HG02870 (cell line): Measurements from ENCODE around the gene CTDP1.

Experiments
- ATAC-seq: cut with Tn5 transposase; IDR thresholded peaks from one replicate; pipeline ENCODE4 v1.9.1; 2021; ENCODE audit warnings: mild to moderate bottlenecking, moderate library complexity; ENCODE audit not compliant: unreplicated experiment

Gene CTDP1, protein sequence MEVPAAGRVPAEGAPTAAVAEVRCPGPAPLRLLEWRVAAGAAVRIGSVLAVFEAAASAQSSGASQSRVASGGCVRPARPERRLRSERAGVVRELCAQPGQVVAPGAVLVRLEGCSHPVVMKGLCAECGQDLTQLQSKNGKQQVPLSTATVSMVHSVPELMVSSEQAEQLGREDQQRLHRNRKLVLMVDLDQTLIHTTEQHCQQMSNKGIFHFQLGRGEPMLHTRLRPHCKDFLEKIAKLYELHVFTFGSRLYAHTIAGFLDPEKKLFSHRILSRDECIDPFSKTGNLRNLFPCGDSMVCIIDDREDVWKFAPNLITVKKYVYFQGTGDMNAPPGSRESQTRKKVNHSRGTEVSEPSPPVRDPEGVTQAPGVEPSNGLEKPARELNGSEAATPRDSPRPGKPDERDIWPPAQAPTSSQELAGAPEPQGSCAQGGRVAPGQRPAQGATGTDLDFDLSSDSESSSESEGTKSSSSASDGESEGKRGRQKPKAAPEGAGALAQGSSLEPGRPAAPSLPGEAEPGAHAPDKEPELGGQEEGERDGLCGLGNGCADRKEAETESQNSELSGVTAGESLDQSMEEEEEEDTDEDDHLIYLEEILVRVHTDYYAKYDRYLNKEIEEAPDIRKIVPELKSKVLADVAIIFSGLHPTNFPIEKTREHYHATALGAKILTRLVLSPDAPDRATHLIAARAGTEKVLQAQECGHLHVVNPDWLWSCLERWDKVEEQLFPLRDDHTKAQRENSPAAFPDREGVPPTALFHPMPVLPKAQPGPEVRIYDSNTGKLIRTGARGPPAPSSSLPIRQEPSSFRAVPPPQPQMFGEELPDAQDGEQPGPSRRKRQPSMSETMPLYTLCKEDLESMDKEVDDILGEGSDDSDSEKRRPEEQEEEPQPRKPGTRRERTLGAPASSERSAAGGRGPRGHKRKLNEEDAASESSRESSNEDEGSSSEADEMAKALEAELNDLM

DNA sequence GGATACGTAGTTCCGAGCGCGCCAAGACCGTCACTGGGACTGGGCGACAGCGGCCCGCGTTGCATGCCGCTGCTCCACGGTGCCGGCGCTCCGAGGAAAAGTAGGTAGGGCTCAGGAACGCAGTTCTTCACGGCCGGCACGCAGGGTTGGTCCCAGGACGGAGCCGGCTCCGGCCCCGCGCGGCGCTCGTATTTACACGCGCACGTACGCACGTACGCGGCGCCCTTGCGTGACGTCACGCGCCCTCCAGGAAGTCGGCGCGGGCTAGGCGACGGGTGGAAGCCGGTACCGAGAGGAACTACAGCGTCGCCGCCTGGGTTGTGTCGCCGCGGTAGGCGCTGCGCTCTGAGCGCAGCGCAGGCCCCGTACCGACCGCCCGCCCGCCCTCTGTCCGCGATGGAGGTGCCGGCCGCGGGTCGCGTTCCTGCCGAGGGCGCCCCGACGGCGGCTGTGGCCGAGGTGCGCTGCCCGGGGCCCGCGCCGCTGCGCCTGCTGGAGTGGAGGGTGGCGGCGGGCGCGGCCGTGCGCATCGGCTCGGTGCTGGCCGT is at the start of gene CTDP1:
Gene CTDP1, plus strand, starts transcription at position 252 of the 548 bp plus-strand sequence. Its CDS starts 145 bp downstream, at position 397.
- peak; percentile 60 for ATAC-seq

DNA sequence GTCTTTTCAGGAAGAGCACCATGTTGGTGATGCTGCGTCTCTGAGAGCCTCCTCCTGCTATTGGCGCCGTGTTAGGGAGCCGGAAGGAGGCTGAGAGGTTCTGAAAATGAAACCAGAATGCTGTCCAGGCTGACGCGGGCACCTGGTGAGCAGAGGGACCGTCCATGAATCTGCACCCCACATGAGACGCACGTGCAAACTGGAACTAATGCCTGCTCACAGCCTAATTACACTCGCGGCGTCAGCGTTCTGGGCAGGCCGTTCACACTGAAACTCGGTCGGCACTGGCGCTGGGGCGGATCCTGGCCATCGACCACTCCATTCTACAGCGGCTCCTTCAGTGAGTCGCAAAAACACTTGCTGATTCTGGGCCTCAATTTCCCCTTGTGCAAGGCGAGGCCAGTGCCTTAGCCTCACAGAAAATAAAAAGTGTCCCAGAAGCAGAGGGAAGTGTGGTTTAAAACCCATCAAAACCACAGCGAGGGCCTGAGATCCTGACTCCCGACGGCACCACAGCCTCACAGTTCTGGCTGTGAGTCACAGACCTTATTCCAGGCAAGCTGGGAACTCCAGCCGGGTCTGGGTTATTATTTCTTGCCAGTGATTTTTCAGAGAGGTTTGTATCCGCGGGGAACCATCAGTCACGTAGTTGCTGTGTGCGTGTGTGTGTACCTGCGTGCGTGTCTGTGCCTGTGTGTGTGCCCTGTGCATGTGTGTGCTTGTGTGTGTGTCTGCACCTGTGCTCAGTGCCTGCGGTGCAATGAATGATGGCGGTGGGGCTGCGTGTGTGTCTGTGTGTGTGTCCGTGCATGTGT is 49.1 kb upstream of the CTDP1 start:
- ATAC-seq: no peak

DNA sequence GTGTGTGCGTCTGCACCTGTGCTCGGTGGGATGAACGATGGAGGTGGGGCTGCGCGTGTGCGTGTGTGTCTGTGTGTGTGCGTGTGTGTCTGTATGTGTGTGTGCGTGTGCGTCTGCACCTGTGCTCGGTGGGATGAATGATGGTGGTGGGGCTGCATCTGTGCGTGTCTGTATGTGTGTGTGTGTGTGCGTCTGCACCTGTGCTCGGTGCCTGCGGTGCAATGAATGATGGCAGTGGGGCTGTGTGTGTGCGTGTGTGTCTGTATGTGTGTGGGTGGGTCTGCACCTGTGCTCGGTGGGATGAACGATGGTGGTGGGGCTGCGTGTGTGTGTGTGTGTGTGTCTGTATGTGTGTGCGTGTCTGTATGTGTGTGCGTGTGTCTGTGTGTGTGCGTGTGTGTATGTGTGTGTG is 48.5 kb upstream of the CTDP1 start:
- no peak for ATAC-seq

DNA sequence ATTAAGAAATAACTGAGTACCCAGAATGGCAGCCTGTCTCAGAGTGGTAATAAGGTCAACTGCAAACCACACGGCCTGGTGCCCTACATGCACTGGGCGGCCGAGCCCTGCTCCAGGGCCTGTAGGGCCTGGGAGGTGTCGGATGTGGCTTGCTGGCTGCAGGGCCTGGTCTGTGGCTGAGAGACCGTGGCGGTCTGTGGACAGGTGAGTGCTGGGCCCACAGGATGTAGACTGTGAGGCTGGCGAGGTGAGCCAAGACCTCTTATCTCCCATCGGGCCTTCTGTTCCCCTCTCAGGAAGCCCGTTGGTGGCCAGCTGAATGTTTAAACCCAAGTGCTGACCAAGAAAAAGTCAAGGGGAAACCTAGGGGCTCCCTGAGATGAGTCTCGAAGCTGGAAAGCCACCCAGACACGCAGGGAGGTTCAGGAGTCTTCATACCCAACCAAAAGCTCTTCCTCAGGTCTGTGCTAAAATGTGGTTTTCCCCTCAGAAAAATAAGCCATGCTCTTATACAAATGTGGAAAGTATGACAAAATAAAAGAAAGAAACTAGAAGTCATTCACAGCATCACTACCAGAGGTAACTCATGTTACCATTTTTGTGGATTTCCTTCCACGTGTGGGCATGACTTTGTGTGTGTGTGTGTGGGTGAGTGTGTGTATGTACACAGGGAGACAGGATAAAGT is 47.7 kb upstream of the CTDP1 start:
- ATAC-seq: no peak

DNA sequence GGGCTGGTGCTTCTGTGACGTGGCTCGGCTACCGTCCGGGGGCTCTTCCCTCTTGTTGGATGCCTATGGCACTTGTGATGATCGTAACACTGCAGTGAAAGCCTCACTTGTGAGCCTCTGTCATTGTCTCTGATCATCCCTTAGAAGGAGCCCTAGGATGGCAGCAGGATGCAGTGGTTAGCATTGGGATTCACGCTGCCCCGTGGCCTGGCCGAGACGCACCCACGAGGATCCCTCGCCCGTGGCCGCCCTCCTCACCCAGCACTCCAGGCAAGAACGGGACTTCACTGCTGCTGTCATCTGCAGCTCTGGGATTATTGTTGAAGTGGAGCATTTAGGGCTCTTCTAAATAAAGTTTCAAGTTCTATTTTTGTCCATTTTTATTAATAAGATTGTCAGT is 46.8 kb upstream of the CTDP1 start:
- no peak for ATAC-seq

DNA sequence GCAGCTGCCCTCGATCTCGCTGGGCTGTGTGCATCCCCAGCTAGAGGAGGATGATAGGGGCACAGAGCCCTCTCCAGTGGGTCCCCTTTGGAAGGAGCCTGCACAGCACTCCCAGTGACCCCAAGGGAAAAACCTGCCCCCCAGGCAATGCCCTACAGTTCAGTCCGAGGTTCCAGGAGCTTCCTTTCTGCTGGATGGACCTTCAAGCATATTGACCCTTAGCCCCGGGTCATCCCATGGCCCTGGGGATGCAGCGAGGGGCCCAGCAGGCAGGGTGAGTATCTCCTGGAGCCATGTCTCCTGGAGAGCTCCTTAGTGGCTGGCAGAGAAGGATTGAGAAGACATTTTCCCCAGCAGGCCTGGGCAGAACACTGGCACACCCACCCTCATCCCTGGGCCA is 45.4 kb upstream of the CTDP1 start:
- ATAC-seq: no peak

DNA sequence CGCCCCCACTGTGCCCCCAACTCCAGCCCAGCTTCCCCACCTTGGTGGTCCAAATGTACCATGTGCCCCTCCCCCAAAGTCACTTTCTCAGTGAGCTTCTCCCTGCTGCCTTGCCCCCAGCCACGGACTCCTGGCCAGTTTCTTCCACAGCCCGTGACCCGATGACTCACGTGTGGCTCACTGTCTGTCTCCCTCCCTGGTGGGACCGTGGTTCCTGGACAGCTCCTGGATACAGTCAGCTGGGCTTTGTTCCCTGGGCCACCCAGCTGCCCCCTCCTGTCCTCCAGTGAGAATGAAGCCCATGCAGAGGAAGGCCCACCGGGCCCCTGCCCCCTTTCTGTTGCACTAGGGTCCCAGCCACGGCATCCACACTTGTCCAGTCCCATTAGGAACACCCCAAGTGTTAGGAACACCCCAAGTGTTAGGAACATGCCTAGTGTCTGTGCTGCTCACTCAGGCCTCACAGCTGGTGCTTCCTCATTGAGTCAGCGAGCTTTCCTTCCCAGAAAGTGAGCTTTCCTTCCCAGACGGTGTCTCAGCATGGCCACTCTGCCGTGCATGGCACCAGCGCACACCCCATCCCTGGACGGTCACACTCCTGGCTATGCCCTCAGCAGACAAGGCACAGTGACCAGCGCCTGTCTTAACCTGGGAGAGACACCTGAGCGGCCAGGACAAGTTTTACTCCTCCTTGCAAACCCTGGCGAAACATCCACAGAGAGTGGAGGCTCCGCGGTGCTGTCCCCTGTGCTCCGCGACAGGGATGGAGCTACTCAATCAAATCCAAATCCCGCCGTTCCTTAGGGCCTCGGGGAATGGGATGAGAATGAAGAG is 44.8 kb upstream of the CTDP1 start:
- no peak for ATAC-seq

DNA sequence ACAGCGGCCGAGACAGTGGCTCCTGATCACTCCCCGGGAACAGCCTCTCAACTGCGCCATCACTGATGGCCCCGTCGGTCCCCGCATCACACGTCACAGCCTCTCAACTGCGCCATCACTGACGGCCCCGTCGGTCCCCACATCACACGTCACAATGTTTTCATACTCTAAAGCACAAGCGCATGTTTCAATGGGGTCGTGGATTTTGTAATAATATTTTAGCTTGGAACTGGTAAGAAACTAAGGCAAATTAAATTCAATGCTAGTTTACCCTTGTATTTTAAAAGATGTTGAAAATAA is 44.2 kb upstream of the CTDP1 start:
- no peak for ATAC-seq

DNA sequence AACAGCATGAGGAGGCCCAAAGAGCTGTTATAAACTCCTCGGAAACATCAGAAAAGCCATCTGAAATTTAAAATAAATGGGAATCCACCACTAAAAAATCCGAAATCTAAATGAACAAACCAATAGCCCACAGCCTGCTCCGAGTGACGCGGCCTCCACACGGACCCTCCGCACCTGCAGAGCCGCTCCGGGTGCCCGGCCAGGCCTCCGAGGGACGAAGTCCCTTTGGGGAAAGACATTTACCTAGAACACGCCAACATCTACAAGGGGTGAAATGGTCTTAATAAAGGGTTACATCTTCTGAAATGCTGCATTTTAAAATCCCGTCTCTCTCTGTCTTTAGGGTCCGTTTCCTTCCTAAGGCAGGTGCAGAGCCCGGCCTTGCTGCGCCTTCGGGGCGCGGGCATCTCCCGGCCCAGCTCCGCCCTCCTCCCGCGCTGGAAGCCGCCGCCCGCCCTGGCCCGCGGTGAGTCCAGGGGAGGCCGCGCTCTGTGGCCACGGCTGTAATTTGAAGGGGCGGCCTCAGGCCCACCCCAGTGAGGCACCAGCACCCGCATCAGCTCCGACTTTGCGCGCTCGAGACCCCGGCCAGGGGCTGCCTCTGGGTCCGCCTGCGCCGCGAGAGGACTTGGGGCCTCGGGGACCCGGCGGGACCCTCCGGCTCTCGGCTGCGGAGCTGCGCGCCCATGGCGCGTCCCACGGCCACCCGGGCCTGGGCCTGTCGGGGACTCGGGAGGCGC is 42.3 kb upstream of the CTDP1 start:
- no peak for ATAC-seq

DNA sequence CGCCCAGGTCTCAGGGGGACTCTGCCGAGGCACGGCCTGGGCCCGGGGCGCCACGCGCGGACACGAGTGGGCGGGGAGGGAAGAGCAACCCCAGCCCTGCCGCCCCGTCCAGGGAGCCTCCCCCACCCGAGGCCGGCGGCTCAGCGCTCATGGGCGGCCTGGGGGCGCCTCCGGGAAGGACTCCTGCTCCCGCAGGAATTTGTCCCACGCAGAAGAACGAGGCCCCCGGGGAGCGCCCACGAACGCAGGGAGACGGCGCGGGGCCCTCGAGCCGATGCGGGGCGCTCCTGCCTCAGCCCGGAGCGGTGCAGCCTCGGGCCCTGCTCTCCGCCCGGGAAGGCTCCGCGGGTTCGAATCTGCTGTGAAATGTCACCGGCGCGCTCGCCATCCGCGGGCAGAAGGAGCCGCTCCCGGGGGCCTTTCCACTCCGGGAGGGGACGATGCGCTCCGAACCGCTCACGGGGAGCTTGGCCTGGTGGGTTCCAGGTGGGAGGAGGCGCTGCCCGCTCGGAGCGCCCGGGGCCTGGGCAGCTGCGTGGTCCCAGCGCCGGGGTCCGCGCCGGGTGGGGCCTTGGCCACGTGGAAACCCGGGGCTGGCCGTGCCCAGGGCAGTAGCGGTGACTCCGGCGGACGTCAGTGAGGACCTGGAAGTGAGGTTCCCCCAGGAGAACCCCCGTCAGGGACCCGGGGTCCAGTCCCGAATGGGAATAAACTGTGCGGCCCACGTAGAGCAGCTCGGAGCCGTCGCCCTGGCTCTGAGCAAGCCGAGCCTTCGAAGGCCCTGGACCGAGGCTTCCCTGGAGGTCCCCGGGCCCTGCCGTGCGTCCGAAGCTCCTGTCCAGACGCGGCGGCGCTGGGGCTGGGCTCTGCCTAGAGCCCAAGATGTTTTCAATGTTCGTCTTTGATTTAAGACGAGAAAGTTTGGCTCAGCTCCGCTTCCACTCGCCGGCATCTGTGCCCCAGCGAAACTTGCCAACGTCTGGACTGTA is 41.4 kb upstream of the CTDP1 start:
- no peak for ATAC-seq

DNA sequence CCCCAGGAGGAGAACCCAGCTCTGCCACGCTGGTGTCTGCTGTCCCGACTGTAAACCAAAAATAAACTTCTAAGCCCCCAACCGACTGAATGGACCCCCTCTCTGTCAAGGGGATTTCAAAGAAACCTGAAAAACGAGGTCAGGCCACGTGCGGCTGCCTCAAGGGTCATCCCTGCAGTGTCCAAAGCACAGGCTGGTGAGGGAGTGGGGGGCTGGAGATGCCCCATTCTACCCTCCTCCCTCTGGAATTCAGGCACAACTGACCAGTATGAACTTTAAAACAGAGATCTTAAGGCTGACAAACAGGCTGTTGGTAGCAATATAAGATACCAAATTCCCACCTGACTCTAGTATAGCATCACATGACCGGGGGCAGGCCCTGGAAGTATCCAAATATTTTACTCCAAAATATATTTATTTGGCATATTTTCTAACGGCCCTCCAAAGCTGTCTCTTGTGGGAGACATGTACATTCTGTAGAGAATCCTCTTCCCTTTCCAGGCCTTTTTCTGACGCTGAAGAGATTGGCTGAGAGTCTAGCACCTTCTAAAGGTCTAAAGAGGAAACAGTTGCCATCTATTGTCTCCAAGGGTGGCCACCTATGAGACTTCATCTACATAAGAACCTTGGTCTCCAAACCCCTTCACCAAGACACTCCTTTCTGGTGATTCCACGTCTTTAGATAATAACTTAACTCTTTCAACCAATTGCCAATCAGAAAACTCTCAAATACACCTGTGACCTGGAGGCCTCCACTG is 40.4 kb upstream of the CTDP1 start:
- ATAC-seq: no peak

DNA sequence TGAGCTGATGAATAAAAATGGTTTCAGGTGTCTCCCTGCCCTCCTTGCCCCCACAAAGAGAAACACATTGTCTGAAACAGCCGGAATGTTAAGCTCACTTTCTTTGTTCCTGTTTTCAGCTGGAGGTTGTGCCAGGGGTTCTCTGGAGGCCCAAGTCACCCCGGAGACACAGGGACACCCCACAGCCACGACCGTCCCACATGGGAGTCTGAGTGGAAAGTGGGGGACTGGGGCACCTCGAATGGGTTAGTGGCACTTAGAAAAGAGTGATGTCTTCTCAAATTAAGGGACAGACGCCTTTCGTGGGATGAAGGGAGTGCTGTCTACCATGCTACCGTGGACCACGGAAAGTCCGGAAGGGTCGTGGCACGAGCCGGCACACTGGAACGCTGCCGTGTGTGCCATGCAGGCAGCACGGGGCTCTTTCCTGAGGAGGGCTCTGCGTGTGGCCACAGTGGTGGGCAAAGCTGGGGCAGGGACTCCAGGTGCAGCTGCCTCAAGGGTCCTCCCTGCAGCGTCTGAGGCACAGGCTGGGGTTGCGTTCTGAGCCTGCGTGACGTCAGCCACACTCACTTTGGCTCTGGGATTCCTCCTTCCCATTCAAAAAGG is 39.4 kb upstream of the CTDP1 start:
- no peak for ATAC-seq

DNA sequence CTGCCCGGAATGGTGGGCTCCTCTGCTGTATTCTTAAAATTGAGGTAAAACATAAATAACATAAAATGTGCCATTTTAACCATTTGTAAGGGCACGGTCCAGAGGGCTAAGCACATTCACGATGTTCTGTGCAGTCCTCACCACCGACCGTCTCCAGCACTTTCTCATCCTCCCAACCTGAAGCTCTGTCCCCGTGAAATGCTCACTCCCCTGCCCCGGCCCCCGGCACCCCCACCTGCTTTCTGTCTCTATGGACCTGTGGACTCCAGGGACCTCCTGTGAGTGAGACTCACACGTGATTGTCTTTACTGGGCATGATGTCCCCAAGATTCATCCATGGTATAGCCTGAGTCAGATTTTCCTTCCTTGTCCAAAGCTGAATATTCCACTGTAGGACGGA is 38.7 kb upstream of the CTDP1 start:
- ATAC-seq: no peak

DNA sequence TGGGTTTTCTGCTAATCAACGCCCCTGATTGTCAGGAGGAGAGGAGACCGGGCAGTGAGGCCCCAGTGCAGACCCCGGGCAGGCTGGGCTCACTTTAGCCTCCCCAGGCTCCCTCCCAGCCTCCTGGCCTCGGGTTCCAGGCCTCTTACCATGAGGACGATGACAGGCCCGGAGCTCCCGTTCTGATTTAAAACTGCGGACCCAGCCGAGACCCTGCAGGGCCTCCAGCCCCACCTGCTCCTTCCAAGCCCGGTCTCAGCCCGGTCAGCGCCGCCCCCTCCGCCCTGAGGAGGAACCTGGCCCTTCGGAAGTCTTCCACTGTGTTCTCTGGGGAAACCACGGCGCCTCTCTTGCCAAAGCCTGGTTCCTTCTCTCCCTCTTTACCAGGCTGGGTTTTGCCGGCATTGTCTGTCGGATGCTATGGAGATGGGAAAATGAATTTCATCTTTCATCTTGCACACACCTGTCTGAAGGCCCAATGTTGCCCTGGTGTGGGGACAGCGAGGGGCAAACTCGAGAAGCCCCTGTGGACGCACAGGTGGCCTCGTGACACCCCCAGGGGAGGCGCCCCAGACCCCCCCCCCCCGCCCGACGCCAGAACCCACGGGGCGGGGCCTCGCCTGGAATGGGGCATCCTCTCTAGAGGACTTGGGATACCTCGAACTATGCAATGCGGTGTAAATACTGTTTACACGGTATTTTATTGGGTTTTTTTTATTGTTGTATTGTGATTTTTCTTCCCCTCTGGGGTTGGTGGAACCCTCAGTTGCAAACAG is 37.7 kb upstream of the CTDP1 start:
- ATAC-seq: no peak

DNA sequence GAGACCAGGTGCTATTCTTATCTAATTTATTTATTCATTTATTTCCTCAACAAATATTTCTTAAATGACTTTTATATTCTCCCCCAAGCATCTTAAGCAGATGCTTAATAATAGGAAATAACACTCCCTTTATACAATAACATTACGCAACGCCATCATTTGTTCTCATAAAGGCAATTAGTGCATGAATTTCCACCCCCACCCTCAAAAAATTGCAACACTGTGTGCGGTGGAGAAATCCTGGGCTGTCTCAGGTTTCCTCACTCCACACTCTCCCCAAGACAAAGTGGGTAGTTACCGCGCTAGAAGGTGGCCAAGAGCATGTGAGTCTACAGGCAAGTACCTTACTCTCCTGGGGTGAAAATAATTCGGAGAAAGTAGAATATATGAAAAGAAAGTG is 37.0 kb upstream of the CTDP1 start:
- ATAC-seq: no peak
